IMR-90 (cell line): ENCODE measurements around the gene TCERG1L. TPM values are rescaled to one million over a fixed set of nuclear protein-coding genes. Genes with fewer than 3 reads are reported as not detected.

Experiments used
- ATAC-seq: fragments of 200-7000 bp; cut with Tn5 transposase; 2 replicates; pipeline ENCODE4 v1.9.1; 2020; ENCODE audit warnings: low read depth, mild to moderate bottlenecking, moderate library complexity
- BruUV-seq: library from RNA; stranded (reverse); fragments of 400-500 nt; replicated peaks from 2 replicates; lab custom pipeline; 2021; lab: Mats Ljungman, UMichigan
- CTCF ChIA-PET: fragments of 300-600 bp; formaldehyde crosslinking; extraction: SDS; loops from one replicate; lab custom pipeline; 2021; ENCODE audit warnings: antibody characterized with exemption; lab: Yijun Ruan, JAX
- POLR2A ChIA-PET: fragments of 300-600 bp; sonication (Branson Sonifier 250); formaldehyde crosslinking; loops from one replicate; lab custom pipeline; 2022; ENCODE audit warnings: antibody characterized with exemption; ENCODE audit not compliant: unreplicated experiment; lab: Charles Lee
- DNase-seq: peaks from one replicate; pipeline ENCODE4 v3.0.0; 2013
- H2AFZ ChIP-seq: replicated peaks from 2 replicates; pipeline ENCODE3; 2013; ENCODE audit warnings: low read length, mild to moderate bottlenecking; ENCODE audit not compliant: poor library complexity
- H2AK5ac ChIP-seq: 2 replicates; pipeline ENCODE4 v1.6.1; 2013; ENCODE audit warnings: low read depth, low read length, inconsistent platforms
- H2AK9ac ChIP-seq: replicated peaks from 2 replicates; pipeline ENCODE3; 2013; ENCODE audit warnings: mild to moderate bottlenecking, low read depth, low read length, moderate library complexity; ENCODE audit not compliant: poor library complexity
- H2BK120ac ChIP-seq: 2 replicates; pipeline ENCODE4 v1.6.1; 2013; ENCODE audit warnings: low read depth, low read length, inconsistent platforms
- H2BK15ac ChIP-seq: 3 replicates; pipeline ENCODE4 v1.6.1; 2013; ENCODE audit warnings: low read depth, low read length, inconsistent platforms
- H2BK20ac ChIP-seq: 2 replicates; pipeline ENCODE4 v1.6.1; 2013; ENCODE audit warnings: low read depth, mild to moderate bottlenecking, inconsistent platforms, low read length, moderate library complexity
- H2BK5ac ChIP-seq: 2 replicates; pipeline ENCODE4 v1.6.1; 2013; ENCODE audit warnings: mild to moderate bottlenecking, low read depth, low read length, inconsistent platforms; ENCODE audit not compliant: poor library complexity, severe bottlenecking
- H3K14ac ChIP-seq: replicated peaks from 2 replicates; pipeline ENCODE4 v1.6.1; 2013; ENCODE audit warnings: low read depth, low read length, inconsistent platforms
- H3K18ac ChIP-seq: 2 replicates; pipeline ENCODE4 v1.6.1; 2013; ENCODE audit warnings: low read depth, low read length, control low read depth
- H3K23ac ChIP-seq: 2 replicates; pipeline ENCODE4 v1.6.1; 2013; ENCODE audit warnings: low read depth, low read length, inconsistent platforms
- H3K27ac ChIP-seq: 2 replicates; pipeline ENCODE4 v1.5.1; 2013; ENCODE audit warnings: mild to moderate bottlenecking, control low read depth, low read length; ENCODE audit not compliant: insufficient read depth
- H3K27me3 ChIP-seq: 2 replicates; pipeline ENCODE4 v1.6.1; 2013; ENCODE audit warnings: low read length; ENCODE audit not compliant: control insufficient read depth, insufficient read depth
- H3K36me3 ChIP-seq: 2 replicates; pipeline ENCODE4 v1.6.1; 2013; ENCODE audit warnings: low read length, mixed read lengths; ENCODE audit not compliant: control insufficient read depth, insufficient read depth
- H3K4ac ChIP-seq: 2 replicates; pipeline ENCODE4 v1.6.1; 2013; ENCODE audit warnings: low read depth, low read length, inconsistent platforms
- H3K4me1 ChIP-seq: 2 replicates; pipeline ENCODE4 v1.6.1; 2013; ENCODE audit warnings: low read length, mixed read lengths; ENCODE audit not compliant: control insufficient read depth, insufficient read depth
- H3K4me2 ChIP-seq: 2 replicates; pipeline ENCODE4 v1.6.1; 2013; ENCODE audit warnings: low read depth, mild to moderate bottlenecking, control low read depth, low read length, moderate library complexity
- H3K4me3 ChIP-seq: 2 replicates; pipeline ENCODE4 v1.5.1; 2013; ENCODE audit warnings: low read depth, mild to moderate bottlenecking, control low read depth, low read length, moderate library complexity; ENCODE audit not compliant: insufficient read depth
- H3K56ac ChIP-seq: 2 replicates; pipeline ENCODE4 v1.6.1; 2013; ENCODE audit warnings: low read length, inconsistent platforms; ENCODE audit not compliant: insufficient read depth; ENCODE audit errors: extremely low read depth
- H3K79me1 ChIP-seq, 2 experiments: 2 replicates each; pipeline ENCODE4 v1.6.1; 2013; ENCODE audit warnings: low read length in 2 of 2, inconsistent platforms in 1 of 2, low read depth in 1 of 2
- H3K9ac ChIP-seq: 2 replicates; pipeline ENCODE4 v1.6.1; 2013; ENCODE audit warnings: low read depth, low read length, control low read depth
- H3K9me1 ChIP-seq: 2 replicates; pipeline ENCODE4 v1.6.1; 2013; ENCODE audit warnings: low read length, inconsistent platforms; ENCODE audit not compliant: insufficient read depth
- H3K9me3 ChIP-seq: 2 replicates; pipeline ENCODE4 v1.6.1; 2013; ENCODE audit warnings: low read length; ENCODE audit not compliant: control insufficient read depth, insufficient read depth
- H4K20me1 ChIP-seq: 2 replicates; pipeline ENCODE4 v1.6.1; 2013; ENCODE audit warnings: low read length, inconsistent platforms; ENCODE audit not compliant: insufficient read depth
- H4K5ac ChIP-seq: 2 replicates; pipeline ENCODE4 v1.6.1; 2013; ENCODE audit warnings: mild to moderate bottlenecking, low read depth, low read length, control low read depth
- H4K8ac ChIP-seq, 2 experiments: 2 replicates each; pipeline ENCODE4 v1.6.1; 2013; ENCODE audit warnings: low read depth in 2 of 2, low read length in 2 of 2, control low read depth in 1 of 2, inconsistent platforms in 1 of 2
- H4K91ac ChIP-seq: 2 replicates; pipeline ENCODE4 v1.6.1; 2013; ENCODE audit warnings: low read depth, low read length, inconsistent platforms; ENCODE audit not compliant: insufficient read depth
- BHLHE40 ChIP-seq: fragments of 150-350 bp; IDR thresholded peaks from 2 replicates; pipeline ENCODE4 v1.6.1; 2016; ENCODE audit warnings: mild to moderate bottlenecking, low read depth, low read length
- CEBPB ChIP-seq: IDR thresholded peaks from 2 replicates; pipeline ENCODE4 v1.6.1; 2012; ENCODE audit warnings: low read depth, low read length, improper control_type of control experiment
- CHD1 ChIP-seq: IDR thresholded peaks from 2 replicates; pipeline ENCODE4 v1.6.1; 2012; ENCODE audit warnings: low read depth, low read length, improper control_type of control experiment
- CTCF ChIP-seq: conservative IDR thresholded peaks from 2 replicates; pipeline ENCODE4 v1.5.1; 2012; ENCODE audit warnings: mild to moderate bottlenecking, low read depth, low read length, improper control_type of control experiment
- ELK1 ChIP-seq: fragments of 150-350 bp; IDR thresholded peaks from 2 replicates; pipeline ENCODE4 v1.6.1; 2016; ENCODE audit warnings: low read depth, mild to moderate bottlenecking, low read length, moderate library complexity, borderline replicate concordance
- FOS ChIP-seq: fragments of 150-350 bp; IDR thresholded peaks from 2 replicates; pipeline ENCODE4 v1.6.1; 2016; ENCODE audit warnings: low read depth, low read length
- MAFK ChIP-seq: IDR thresholded peaks from 2 replicates; pipeline ENCODE4 v1.6.1; 2012; ENCODE audit warnings: low read depth, low read length, improper control_type of control experiment
- MAZ ChIP-seq: IDR thresholded peaks from 2 replicates; pipeline ENCODE4 v1.6.1; 2012; ENCODE audit warnings: low read depth, mild to moderate bottlenecking, low read length, improper control_type of control experiment, moderate library complexity, borderline replicate concordance
- MXI1 ChIP-seq: IDR thresholded peaks from 2 replicates; pipeline ENCODE4 v1.6.1; 2012; ENCODE audit warnings: low read depth, mild to moderate bottlenecking, low read length, moderate library complexity, borderline replicate concordance
- NFE2L2 ChIP-seq: fragments of 150-350 bp; IDR thresholded peaks from 2 replicates; pipeline ENCODE4 v1.6.1; 2016; ENCODE audit warnings: low read depth, mild to moderate bottlenecking, low read length
- POLR2A ChIP-seq: IDR thresholded peaks from 2 replicates; pipeline ENCODE4 v1.6.1; 2012; ENCODE audit warnings: mild to moderate bottlenecking, low read depth, low read length
- RAD21 ChIP-seq: IDR thresholded peaks from 2 replicates; pipeline ENCODE4 v1.6.1; 2012; ENCODE audit warnings: low read length, improper control_type of control experiment
- RCOR1 ChIP-seq: IDR thresholded peaks from 2 replicates; pipeline ENCODE4 v1.6.1; 2012; ENCODE audit warnings: mild to moderate bottlenecking, low read length, improper control_type of control experiment; ENCODE audit not compliant: insufficient replicate concordance
- RFX5 ChIP-seq: IDR thresholded peaks from 2 replicates; pipeline ENCODE4 v1.8.0; 2012; ENCODE audit warnings: low read depth, mild to moderate bottlenecking, low read length, moderate library complexity
- SMC3 ChIP-seq: fragments of 150-350 bp; IDR thresholded peaks from 2 replicates; pipeline ENCODE4 v1.6.1; 2016; ENCODE audit warnings: low read depth, mild to moderate bottlenecking, antibody characterized with exemption, low read length, moderate library complexity
- USF2 ChIP-seq: fragments of 150-350 bp; IDR thresholded peaks from 2 replicates; pipeline ENCODE4 v1.6.1; 2017; ENCODE audit warnings: mild to moderate bottlenecking, antibody characterized with exemption, low read length, low read depth
- WGBS, 2 experiments: methylation state at CpG; one replicate each; pipeline versions ENCODE4 v1.1.5 to v1.1.7; 2013; ENCODE audit warnings: missing lambda C conversion rate in 2 of 2; ENCODE audit not compliant: insufficient read length in 1 of 2; ENCODE audit errors: extremely low coverage in 2 of 2; 5-methylcytosine and 5-hydroxymethylcytosine counted together
- dilution Hi-C: fragments of 300-500 bp; cut with HindIII; formaldehyde crosslinking; loops from one replicate; pipeline ENCODE4 v1.14.3; 2018; ENCODE audit warnings: low sequenced_read_pairs; ENCODE audit not compliant: unreplicated experiment
- in situ Hi-C: fragments of 300-500 bp; cut with MboI; formaldehyde crosslinking; loops from 3 replicates; pipeline ENCODE4 v1.14.3; 2019; ENCODE audit warnings: low sequenced_read_pairs, inconsistent platforms, mixed read lengths
- intact Hi-C: fragments of 100-400 bp; cut with micrococcal nuclease; formaldehyde crosslinking; loops from 2 replicates; pipeline ENCODE4 v1.10.0; 2022
- polyA plus RNA-seq, 3 experiments: library from polyadenylated mRNA; depleted of rRNA; stranded (reverse); fragments of >200 nt; gene quantifications; 2 replicates each; pipeline ENCODE4 v1.2.3, GENCODE V29; 2012; ENCODE audit warnings: low replicate concordance in 1 of 3
- total RNA-seq: library from RNA; depleted of rRNA; stranded (reverse); fragments of >200 nt; gene quantifications from 2 replicates; pipeline ENCODE4 v1.2.3, GENCODE V29; 2012

Gene TCERG1L
- total and polyA plus RNA-seq, 2 of the 4 experiments (the other 2 are of a cell fraction), result not detected

GRCh38 chr10:131056781-131057180 lies 254.7 kb downstream of the TCERG1L start:
- H3K9me3 ChIP-seq, result peaks cover 21% of the 10 kb centered on the region
- no peaks in the 10 kb centered on the region for H3K79me1 ChIP-seq
- no peak overlapping the region for H3K27ac ChIP-seq
- H4K20me1 ChIP-seq, result no peaks in the 10 kb centered on the region
- no peak overlapping the region for H4K8ac ChIP-seq
- H2BK15ac ChIP-seq, result no peak overlapping the region
- intact Hi-C loops (no loop called here), dilution Hi-C loops (no loop called here), in situ Hi-C loops (no loop called here)
- CTCF ChIA-PET, result no interaction called here
- no peaks in the 10 kb centered on the region for H3K27me3 ChIP-seq
- H3K4me1 ChIP-seq, result no peaks in the 10 kb centered on the region
- H4K5ac ChIP-seq, result no peak overlapping the region
- no peak overlapping the region for H2AK5ac ChIP-seq
- 40% methylated on average over 1 of the region's 8 CpGs; no CpG with 5 or more reads in 1 of the 2 experiments for WGBS, 2 experiments
- no peak overlapping the region for H3K4ac ChIP-seq
- H2AFZ ChIP-seq, result no peak overlapping the region
- no peak for TF ChIP-seq MXI1
- no peak for TF ChIP-seq BHLHE40
- no peak for TF ChIP-seq NFE2L2
- no peak for TF ChIP-seq MAFK
- no peak for TF ChIP-seq CHD1
- no peak for TF ChIP-seq MAZ
- no peak for TF ChIP-seq RCOR1
- no peak for TF ChIP-seq SMC3
- no peak for TF ChIP-seq USF2
- TF ChIP-seq ELK1, result no peak
- TF ChIP-seq CTCF, result no peak
- TF ChIP-seq FOS, result no peak
- no peak for TF ChIP-seq RFX5
- TF ChIP-seq CEBPB, result no peak
- no peak for TF ChIP-seq POLR2A
- no peak for TF ChIP-seq RAD21
- H3K14ac ChIP-seq, result no peak overlapping the region
- H3K9me1 ChIP-seq, result no peaks in the 10 kb centered on the region
- no peak overlapping the region for H2AK9ac ChIP-seq
- no peak overlapping the region for H3K56ac ChIP-seq
- H4K91ac ChIP-seq, result no peak overlapping the region
- H3K18ac ChIP-seq, result no peak overlapping the region
- no TSS peak for BruUV-seq
- POLR2A ChIA-PET, result no interaction called here
- H3K9ac ChIP-seq, result no peak overlapping the region
- H3K4me3 ChIP-seq, result no peak overlapping the region
- H2BK5ac ChIP-seq, result no peak overlapping the region
- no peak overlapping the region for H3K4me2 ChIP-seq
- no peak overlapping the region for H3K23ac ChIP-seq
- ATAC-seq (no peak), DNase-seq (no peak)
- no peak overlapping the region for H2BK120ac ChIP-seq
- no peaks in the 10 kb centered on the region for H3K36me3 ChIP-seq
- no peak overlapping the region for H2BK20ac ChIP-seq
